HEK293 (cell line): Measurements from ENCODE around the gene CYB5B.

ENCODE experiments used
- CTCF ChIP-seq: fragments of 450-650 bp; formaldehyde crosslinking; IDR thresholded peaks from 2 replicates; pipeline ENCODE4 v1.5.1; 2016; ENCODE audit warnings: missing biosample characterization, missing genetic modification characterization
- OSR2 ChIP-seq: fragments of 450-650 bp; formaldehyde crosslinking; IDR thresholded peaks from 2 replicates; pipeline ENCODE4 v1.5.1; 2016; ENCODE audit warnings: missing biosample characterization, missing genetic modification characterization
- TCF7L2 ChIP-seq: IDR thresholded peaks from 2 replicates; pipeline ENCODE4 v1.6.1; 2011; ENCODE audit warnings: low read depth, mild to moderate bottlenecking, inconsistent platforms, low read length, moderate library complexity, borderline replicate concordance
- ZBTB1 ChIP-seq: fragments of 450-650 bp; formaldehyde crosslinking; IDR thresholded peaks from 2 replicates; pipeline ENCODE4 v1.5.1; 2016; ENCODE audit warnings: missing biosample characterization, missing genetic modification characterization
- ZNF133 ChIP-seq: fragments of 450-650 bp; formaldehyde crosslinking; IDR thresholded peaks from 2 replicates; pipeline ENCODE4 v1.5.1; 2016; ENCODE audit warnings: missing biosample characterization, missing genetic modification characterization
- ZNF146 ChIP-seq: fragments of 450-650 bp; formaldehyde crosslinking; IDR thresholded peaks from 2 replicates; pipeline ENCODE4 v1.5.1; 2016; ENCODE audit warnings: missing biosample characterization, missing genetic modification characterization
- ZNF2 ChIP-seq: fragments of 450-650 bp; formaldehyde crosslinking; IDR thresholded peaks from 2 replicates; pipeline ENCODE4 v1.5.1; 2016; ENCODE audit warnings: missing biosample characterization, missing genetic modification characterization
- TF ChIP-seq, protein P1 (sequence below): fragments of 450-650 bp; formaldehyde crosslinking; conservative IDR thresholded peaks from 2 replicates; pipeline ENCODE4 v1.5.1; 2016; ENCODE audit warnings: low read depth, missing biosample characterization, missing genetic modification characterization
- TF ChIP-seq, protein P2 (sequence below): fragments of 450-650 bp; formaldehyde crosslinking; IDR thresholded peaks from 2 replicates; pipeline ENCODE4 v1.5.1; 2016; ENCODE audit warnings: missing biosample characterization, missing genetic modification characterization

DNA sequence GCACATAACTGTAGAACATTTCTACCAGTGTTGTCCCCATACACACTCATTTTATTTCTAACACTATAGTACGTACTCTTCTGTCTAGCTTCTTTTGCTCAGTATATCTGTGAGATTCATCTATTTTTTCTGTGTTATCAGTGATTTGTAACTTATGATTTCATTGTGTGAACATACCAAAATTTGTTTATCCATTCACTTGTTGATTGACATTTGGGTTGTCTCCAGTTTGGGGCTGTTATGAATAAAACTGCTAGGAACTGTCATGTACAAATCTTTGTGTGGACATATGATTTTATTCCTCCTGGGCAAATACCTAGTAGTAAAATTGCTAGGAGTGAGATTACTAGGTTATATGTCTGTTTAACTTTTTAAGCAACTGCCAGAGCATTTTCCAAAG, 9.6 kb downstream of the CYB5B start:
- TF ChIP-seq OSR2 (tag by site-specific recombination) (no peak), ZBTB1 (tag by site-specific recombination) (no peak), CTCF (no peak), ZNF2 (tag by site-specific recombination) (no peak), TCF7L2 (no peak), ZNF146 (tag by site-specific recombination) (no peak), ZNF133 (tag by site-specific recombination) (no peak)
- TF ChIP-seq, protein P1, sequence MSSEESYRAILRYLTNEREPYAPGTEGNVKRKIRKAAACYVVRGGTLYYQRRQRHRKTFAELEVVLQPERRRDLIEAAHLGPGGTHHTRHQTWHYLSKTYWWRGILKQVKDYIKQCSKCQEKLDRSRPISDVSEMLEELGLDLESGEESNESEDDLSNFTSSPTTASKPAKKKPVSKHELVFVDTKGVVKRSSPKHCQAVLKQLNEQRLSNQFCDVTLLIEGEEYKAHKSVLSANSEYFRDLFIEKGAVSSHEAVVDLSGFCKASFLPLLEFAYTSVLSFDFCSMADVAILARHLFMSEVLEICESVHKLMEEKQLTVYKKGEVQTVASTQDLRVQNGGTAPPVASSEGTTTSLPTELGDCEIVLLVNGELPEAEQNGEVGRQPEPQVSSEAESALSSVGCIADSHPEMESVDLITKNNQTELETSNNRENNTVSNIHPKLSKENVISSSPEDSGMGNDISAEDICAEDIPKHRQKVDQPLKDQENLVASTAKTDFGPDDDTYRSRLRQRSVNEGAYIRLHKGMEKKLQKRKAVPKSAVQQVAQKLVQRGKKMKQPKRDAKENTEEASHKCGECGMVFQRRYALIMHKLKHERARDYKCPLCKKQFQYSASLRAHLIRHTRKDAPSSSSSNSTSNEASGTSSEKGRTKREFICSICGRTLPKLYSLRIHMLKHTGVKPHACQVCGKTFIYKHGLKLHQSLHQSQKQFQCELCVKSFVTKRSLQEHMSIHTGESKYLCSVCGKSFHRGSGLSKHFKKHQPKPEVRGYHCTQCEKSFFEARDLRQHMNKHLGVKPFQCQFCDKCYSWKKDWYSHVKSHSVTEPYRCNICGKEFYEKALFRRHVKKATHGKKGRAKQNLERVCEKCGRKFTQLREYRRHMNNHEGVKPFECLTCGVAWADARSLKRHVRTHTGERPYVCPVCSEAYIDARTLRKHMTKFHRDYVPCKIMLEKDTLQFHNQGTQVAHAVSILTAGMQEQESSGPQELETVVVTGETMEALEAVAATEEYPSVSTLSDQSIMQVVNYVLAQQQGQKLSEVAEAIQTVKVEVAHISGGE (tag by site-specific recombination) = no peak
- TF ChIP-seq, protein P2, sequence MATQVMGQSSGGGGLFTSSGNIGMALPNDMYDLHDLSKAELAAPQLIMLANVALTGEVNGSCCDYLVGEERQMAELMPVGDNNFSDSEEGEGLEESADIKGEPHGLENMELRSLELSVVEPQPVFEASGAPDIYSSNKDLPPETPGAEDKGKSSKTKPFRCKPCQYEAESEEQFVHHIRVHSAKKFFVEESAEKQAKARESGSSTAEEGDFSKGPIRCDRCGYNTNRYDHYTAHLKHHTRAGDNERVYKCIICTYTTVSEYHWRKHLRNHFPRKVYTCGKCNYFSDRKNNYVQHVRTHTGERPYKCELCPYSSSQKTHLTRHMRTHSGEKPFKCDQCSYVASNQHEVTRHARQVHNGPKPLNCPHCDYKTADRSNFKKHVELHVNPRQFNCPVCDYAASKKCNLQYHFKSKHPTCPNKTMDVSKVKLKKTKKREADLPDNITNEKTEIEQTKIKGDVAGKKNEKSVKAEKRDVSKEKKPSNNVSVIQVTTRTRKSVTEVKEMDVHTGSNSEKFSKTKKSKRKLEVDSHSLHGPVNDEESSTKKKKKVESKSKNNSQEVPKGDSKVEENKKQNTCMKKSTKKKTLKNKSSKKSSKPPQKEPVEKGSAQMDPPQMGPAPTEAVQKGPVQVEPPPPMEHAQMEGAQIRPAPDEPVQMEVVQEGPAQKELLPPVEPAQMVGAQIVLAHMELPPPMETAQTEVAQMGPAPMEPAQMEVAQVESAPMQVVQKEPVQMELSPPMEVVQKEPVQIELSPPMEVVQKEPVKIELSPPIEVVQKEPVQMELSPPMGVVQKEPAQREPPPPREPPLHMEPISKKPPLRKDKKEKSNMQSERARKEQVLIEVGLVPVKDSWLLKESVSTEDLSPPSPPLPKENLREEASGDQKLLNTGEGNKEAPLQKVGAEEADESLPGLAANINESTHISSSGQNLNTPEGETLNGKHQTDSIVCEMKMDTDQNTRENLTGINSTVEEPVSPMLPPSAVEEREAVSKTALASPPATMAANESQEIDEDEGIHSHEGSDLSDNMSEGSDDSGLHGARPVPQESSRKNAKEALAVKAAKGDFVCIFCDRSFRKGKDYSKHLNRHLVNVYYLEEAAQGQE (tag by site-specific recombination) = no peak
